Measurements from ENCODE around the gene WDR19.
"Not testable (repeated sequence)": the region's sequence is repeated elsewhere in the genome, so short reads cannot be mapped to it uniquely, and the experiment has no call there.

WDR19 gene

GRCh38 chr4:39255266-39255665, 72.9 kb downstream of the WDR19 start:
- DNase-seq (ENCODE audit: low spot score): no peak
- H3K9me3 Mint-ChIP-seq: no peaks in the 10 kb centered on the region

GRCh38 chr4:39255871-39256270, 73.5 kb downstream of the WDR19 start:
- H3K27me3 Mint-ChIP-seq (ENCODE audit: low read depth): no peaks in the 10 kb centered on the region
- H3K27ac Mint-ChIP-seq: no peak overlapping the region
- no peak overlapping the region for H3K4me3 Mint-ChIP-seq
- H3K4me1 Mint-ChIP-seq (ENCODE audit: low read depth): no peaks in the 10 kb centered on the region
- no peaks in the 10 kb centered on the region for H3K36me3 Mint-ChIP-seq (ENCODE audit: low read depth)
- no peak for DNase-seq (ENCODE audit: low spot score)
- H3K9me3 Mint-ChIP-seq: no peaks in the 10 kb centered on the region

More at GRCh38 chr4:39255266-39255665, 72.9 kb downstream of the WDR19 start:
- H3K36me3 Mint-ChIP-seq (ENCODE audit: low read depth): no peaks in the 10 kb centered on the region
- H3K27ac Mint-ChIP-seq: no peak overlapping the region
- H3K27me3 Mint-ChIP-seq (ENCODE audit: low read depth): no peaks in the 10 kb centered on the region
- H3K4me1 Mint-ChIP-seq (ENCODE audit: low read depth): no peaks in the 10 kb centered on the region
- H3K4me3 Mint-ChIP-seq: no peak overlapping the region

GRCh38 chr4:39256436-39256835, 74.1 kb downstream of the WDR19 start:
- H3K27ac Mint-ChIP-seq: no peak overlapping the region
- no peak for DNase-seq (ENCODE audit: low spot score)
- H3K9me3 Mint-ChIP-seq: no peaks in the 10 kb centered on the region
- no peaks in the 10 kb centered on the region for H3K36me3 Mint-ChIP-seq (ENCODE audit: low read depth)
- H3K27me3 Mint-ChIP-seq (ENCODE audit: low read depth): no peaks in the 10 kb centered on the region
- no peak overlapping the region for H3K4me3 Mint-ChIP-seq
- no peaks in the 10 kb centered on the region for H3K4me1 Mint-ChIP-seq (ENCODE audit: low read depth)

- Mint-ChIP-seq H3K27me3 (ENCODE audit: low read depth) (no peaks in the 10 kb centered on the region), H3K9me3 (no peaks in the 10 kb centered on the region), H3K27ac (no peak overlapping the region), H3K4me3 (no peak overlapping the region), H3K36me3 (ENCODE audit: low read depth) (no peaks in the 10 kb centered on the region), H3K4me1 (ENCODE audit: low read depth) (no peaks in the 10 kb centered on the region)
- DNase-seq (ENCODE audit: low spot score): no peak
Observed at GRCh38 chr4:39259571-39260330, 77.4 kb downstream of the WDR19 start.

GRCh38 chr4:39263895-39264294, 81.6 kb downstream of the WDR19 start:
- H3K4me3 Mint-ChIP-seq: no peak overlapping the region
- H3K4me1 Mint-ChIP-seq (ENCODE audit: low read depth): no peaks in the 10 kb centered on the region
- no peak overlapping the region for H3K27ac Mint-ChIP-seq
- no peak for DNase-seq (ENCODE audit: low spot score)
- H3K36me3 Mint-ChIP-seq (ENCODE audit: low read depth): no peaks in the 10 kb centered on the region
- H3K27me3 Mint-ChIP-seq (ENCODE audit: low read depth): no peaks in the 10 kb centered on the region
- H3K9me3 Mint-ChIP-seq: no peaks in the 10 kb centered on the region

GRCh38 chr4:39274503-39274902, 92.2 kb downstream of the WDR19 start:
- Mint-ChIP-seq H3K4me1 (ENCODE audit: low read depth) (no peaks in the 10 kb centered on the region), H3K27ac (no peak overlapping the region), H3K27me3 (ENCODE audit: low read depth) (no peaks in the 10 kb centered on the region), H3K9me3 (no peaks in the 10 kb centered on the region), H3K36me3 (ENCODE audit: low read depth) (no peaks in the 10 kb centered on the region), H3K4me3 (no peak overlapping the region)
- DNase-seq (ENCODE audit: low spot score): no peak

- not testable (repeated sequence) for H3K36me3 Mint-ChIP-seq (ENCODE audit: low read depth); H3K27me3 Mint-ChIP-seq (ENCODE audit: low read depth); H3K4me1 Mint-ChIP-seq (ENCODE audit: low read depth); H3K27ac Mint-ChIP-seq; H3K9me3 Mint-ChIP-seq; DNase-seq (ENCODE audit: low spot score); H3K4me3 Mint-ChIP-seq
Observed at GRCh38 chr4:39277661-39278060, 95.3 kb downstream of the WDR19 start.

GRCh38 chr4:39278476-39278875, 96.1 kb downstream of the WDR19 start:
- Mint-ChIP-seq H3K27me3 (ENCODE audit: low read depth) (no peaks in the 10 kb centered on the region), H3K9me3 (no peaks in the 10 kb centered on the region), H3K36me3 (ENCODE audit: low read depth) (peaks cover 8% of the 10 kb centered on the region), H3K27ac (no peak overlapping the region), H3K4me1 (ENCODE audit: low read depth) (no peaks in the 10 kb centered on the region), H3K4me3 (no peak overlapping the region)
- no peak for DNase-seq (ENCODE audit: low spot score)

GRCh38 chr4:39279416-39279815, 97.1 kb downstream of the WDR19 start:
- Mint-ChIP-seq H3K36me3 (ENCODE audit: low read depth) (peaks cover 13% of the 10 kb centered on the region), H3K27me3 (ENCODE audit: low read depth) (no peaks in the 10 kb centered on the region), H3K4me3 (no peak overlapping the region), H3K4me1 (ENCODE audit: low read depth) (no peaks in the 10 kb centered on the region), H3K9me3 (no peaks in the 10 kb centered on the region), H3K27ac (no peak overlapping the region)
- no peak for DNase-seq (ENCODE audit: low spot score)

GRCh38 chr4:39280770-39281169, 98.4 kb downstream of the WDR19 start:
- H3K9me3 Mint-ChIP-seq: no peaks in the 10 kb centered on the region
- peaks cover 21% of the 10 kb centered on the region for H3K36me3 Mint-ChIP-seq (ENCODE audit: low read depth)
- H3K4me3 Mint-ChIP-seq: no peak overlapping the region
- no peak overlapping the region for H3K27ac Mint-ChIP-seq
- no peaks in the 10 kb centered on the region for H3K27me3 Mint-ChIP-seq (ENCODE audit: low read depth)
- H3K4me1 Mint-ChIP-seq (ENCODE audit: low read depth): peaks cover 5% of the 10 kb centered on the region
- no peak for DNase-seq (ENCODE audit: low spot score)

GRCh38 chr4:39285111-39285795, 102.9 kb downstream of the WDR19 start:
- H3K27ac Mint-ChIP-seq: no peak overlapping the region
- H3K27me3 Mint-ChIP-seq (ENCODE audit: low read depth): no peaks in the 10 kb centered on the region
- H3K36me3 Mint-ChIP-seq (ENCODE audit: low read depth): peaks cover 54% of the 10 kb centered on the region
- no peaks in the 10 kb centered on the region for H3K9me3 Mint-ChIP-seq
- H3K4me3 Mint-ChIP-seq: no peak overlapping the region
- DNase-seq (ENCODE audit: low spot score): no peak
- peaks cover 20% of the 10 kb centered on the region for H3K4me1 Mint-ChIP-seq (ENCODE audit: low read depth)

- DNase-seq (ENCODE audit: low spot score): no peak
- no peak overlapping the region for H3K27ac Mint-ChIP-seq
- H3K4me1 Mint-ChIP-seq (ENCODE audit: low read depth): peaks cover 20% of the 10 kb centered on the region
- no peak overlapping the region for H3K4me3 Mint-ChIP-seq
- H3K27me3 Mint-ChIP-seq (ENCODE audit: low read depth): no peaks in the 10 kb centered on the region
- H3K9me3 Mint-ChIP-seq: no peaks in the 10 kb centered on the region
- H3K36me3 Mint-ChIP-seq (ENCODE audit: low read depth): peaks cover 56% of the 10 kb centered on the region
Observed at GRCh38 chr4:39285853-39286252, 103.5 kb downstream of the WDR19 start.

GRCh38 chr4:39286263-39286662, 103.9 kb downstream of the WDR19 start:
- H3K36me3 Mint-ChIP-seq (ENCODE audit: low read depth): peaks cover 59% of the 10 kb centered on the region
- DNase-seq (ENCODE audit: low spot score): no peak
- peaks cover 20% of the 10 kb centered on the region for H3K4me1 Mint-ChIP-seq (ENCODE audit: low read depth)
- H3K4me3 Mint-ChIP-seq: no peak overlapping the region
- H3K27ac Mint-ChIP-seq: no peak overlapping the region
- no peaks in the 10 kb centered on the region for H3K9me3 Mint-ChIP-seq
- no peaks in the 10 kb centered on the region for H3K27me3 Mint-ChIP-seq (ENCODE audit: low read depth)

GRCh38 chr4:39287223-39287622, 104.9 kb downstream of the WDR19 start:
- Mint-ChIP-seq H3K4me3 (no peak overlapping the region), H3K9me3 (no peaks in the 10 kb centered on the region), H3K27ac (no peak overlapping the region), H3K27me3 (ENCODE audit: low read depth) (no peaks in the 10 kb centered on the region), H3K36me3 (ENCODE audit: low read depth) (peaks cover 68% of the 10 kb centered on the region), H3K4me1 (ENCODE audit: low read depth) (peaks cover 20% of the 10 kb centered on the region)
- no peak for DNase-seq (ENCODE audit: low spot score)

Measured in T-helper 2 cell treated with Interferon-gamma antibody and Interleukin-4, amounts not matched to agents 5 μg/mL and 100 μg/mL, for 36 hours (primary cell).